ENCODE measurements around the gene HBG1.

The HBG1 gene

GRCh38 chr11:5245155-5245554 is 4.5 kb downstream of the HBG1 start:
- DNase-seq (ENCODE audit: low read depth), result no peak
- H3K4me3 ChIP-seq (ENCODE audit: low read depth, low read length), result no peak overlapping the region
- TF ChIP-seq CTCF (IDR thresholded peaks at IDR 0.05; ENCODE audit: control insufficient read depth, extremely low read depth, insufficient read depth), result no peak

- no peak overlapping the region for H3K4me3 ChIP-seq (ENCODE audit: low read depth, low read length)
- no peak for TF ChIP-seq CTCF (IDR thresholded peaks at IDR 0.05; ENCODE audit: control insufficient read depth, extremely low read depth, insufficient read depth)
- no peak for DNase-seq (ENCODE audit: low read depth)
These were observed 5.9 kb downstream of the HBG1 start for GRCh38 chr11:5243816-5244180.

- no peak overlapping the region for H3K4me3 ChIP-seq (ENCODE audit: low read depth, low read length)
- DNase-seq (ENCODE audit: low read depth), result no peak
- no peak for TF ChIP-seq CTCF (IDR thresholded peaks at IDR 0.05; ENCODE audit: control insufficient read depth, extremely low read depth, insufficient read depth)
These were observed 6.5 kb downstream of the HBG1 start for GRCh38 chr11:5242933-5243815.

- no peak for DNase-seq (ENCODE audit: low read depth)
- no peak overlapping the region for H3K4me3 ChIP-seq (ENCODE audit: low read depth, low read length)
- TF ChIP-seq CTCF (IDR thresholded peaks at IDR 0.05; ENCODE audit: control insufficient read depth, extremely low read depth, insufficient read depth), result no peak
These were observed 7.4 kb downstream of the HBG1 start for GRCh38 chr11:5242208-5242607.

- no peak for TF ChIP-seq CTCF (IDR thresholded peaks at IDR 0.05; ENCODE audit: control insufficient read depth, extremely low read depth, insufficient read depth)
- H3K4me3 ChIP-seq (ENCODE audit: low read depth, low read length), result no peak overlapping the region
- no peak for DNase-seq (ENCODE audit: low read depth)
These were observed 8.2 kb downstream of the HBG1 start for GRCh38 chr11:5241458-5241857.

GRCh38 chr11:5240458-5240857 is 9.2 kb downstream of the HBG1 start:
- TF ChIP-seq CTCF (IDR thresholded peaks at IDR 0.05; ENCODE audit: control insufficient read depth, extremely low read depth, insufficient read depth), result no peak
- DNase-seq (ENCODE audit: low read depth), result no peak
- H3K4me3 ChIP-seq (ENCODE audit: low read depth, low read length), result no peak overlapping the region

- DNase-seq (ENCODE audit: low read depth), result no peak
- no peak for TF ChIP-seq CTCF (IDR thresholded peaks at IDR 0.05; ENCODE audit: control insufficient read depth, extremely low read depth, insufficient read depth)
- no peak overlapping the region for H3K4me3 ChIP-seq (ENCODE audit: low read depth, low read length)
These were observed 9.6 kb downstream of the HBG1 start for GRCh38 chr11:5240056-5240455.
